Hematopoietic multipotent progenitor cell treated with erythropoietin and hydrocortisone succinate and interleukin-3 and kit ligand, for 17 days (in vitro differentiated cells): ENCODE results near the gene OPN1SW.
A peak's percentile ranks its signal among the peaks of the same experiment; 100 is the strongest.

Experiments used
- DNase-seq: peaks from one replicate; pipeline ENCODE4 v3.0.0-alpha.2; 2015; ENCODE audit warnings: low spot score

Gene OPN1SW

DNA sequence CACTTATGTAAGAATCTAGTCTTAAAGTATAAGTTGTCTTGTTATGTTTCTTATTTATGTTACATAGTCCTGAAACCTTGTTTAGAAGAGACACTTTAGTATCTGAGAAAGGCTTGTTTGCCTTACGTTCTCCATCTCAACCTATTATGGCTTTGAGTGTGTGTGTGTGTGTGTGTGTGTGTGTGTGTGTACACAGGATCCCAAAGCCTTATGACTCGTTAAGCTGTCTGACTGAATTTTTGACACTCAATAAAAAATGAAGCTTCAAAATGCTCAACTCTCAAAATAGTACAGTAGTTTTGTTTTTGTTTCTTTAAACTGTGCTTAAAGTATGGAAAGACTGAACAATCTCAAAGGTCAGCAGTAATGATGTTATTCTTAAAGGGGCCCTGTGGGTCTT lies 18.4 kb downstream of the OPN1SW start:
- DNase-seq, result no peak

DNA sequence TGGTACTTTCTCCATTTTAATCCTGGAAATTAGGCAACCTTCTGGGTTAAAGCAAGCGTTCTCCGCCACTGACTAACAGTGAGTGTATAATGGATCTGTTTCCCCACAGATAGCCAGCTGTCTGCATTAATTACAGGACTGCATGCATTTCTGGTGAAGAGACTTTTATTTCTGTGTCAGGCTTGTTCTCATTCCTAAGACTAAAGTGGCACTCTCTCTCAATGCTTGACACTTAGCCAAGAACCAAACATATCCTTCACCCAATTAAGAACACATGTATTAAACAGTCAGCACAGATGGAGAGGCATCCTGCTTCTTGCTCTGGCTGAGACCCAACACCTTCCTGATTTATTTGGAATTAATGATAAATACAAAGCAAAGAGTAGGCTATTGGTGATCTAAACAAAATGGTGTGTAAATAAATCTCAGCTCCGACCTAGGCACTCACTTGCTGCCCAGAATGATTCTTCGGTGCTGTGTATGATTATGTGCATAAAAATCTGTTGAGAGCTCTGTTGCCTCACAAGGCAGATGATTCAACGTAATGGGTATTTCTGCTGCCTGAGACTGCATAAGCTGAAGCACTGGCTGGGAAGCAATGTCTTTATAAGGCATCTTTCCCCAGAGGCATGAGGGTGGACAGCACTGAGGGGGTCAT lies 19.6 kb downstream of the OPN1SW start:
- no peak for DNase-seq

DNA sequence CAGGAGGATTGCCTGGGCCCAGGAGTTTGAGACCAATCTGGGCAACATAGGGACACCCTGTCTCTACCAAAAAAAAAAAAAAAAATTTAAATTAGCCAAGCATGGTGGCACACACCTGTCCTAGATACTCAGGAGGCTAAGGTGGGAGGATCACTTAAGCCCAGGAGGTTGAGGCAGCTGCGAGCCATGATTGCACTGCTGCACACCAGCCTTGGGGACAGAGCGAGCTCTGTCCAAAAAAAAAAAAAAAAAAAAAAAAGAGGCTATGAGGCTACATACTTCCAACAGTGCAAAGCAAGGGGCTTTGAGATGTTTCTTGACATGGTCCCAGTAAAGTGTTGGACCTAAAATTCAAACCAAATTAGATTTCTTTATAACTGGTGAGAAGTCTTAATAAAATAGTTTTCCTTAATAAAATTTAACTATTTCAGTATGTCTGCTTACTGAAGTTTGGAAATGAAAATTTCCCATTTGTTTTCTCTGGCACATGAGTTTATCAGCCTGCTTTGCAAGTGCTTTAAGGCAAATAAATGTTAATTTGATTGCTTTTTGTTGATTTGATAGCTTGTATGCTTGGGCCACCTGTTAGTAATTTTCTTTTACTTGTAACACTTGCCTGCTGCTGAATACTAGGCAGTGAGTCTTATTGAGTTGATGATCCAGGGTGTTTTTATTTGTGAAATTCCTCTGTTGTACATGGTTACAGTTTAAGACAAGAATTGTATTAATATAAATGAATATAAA lies 20.3 kb downstream of the OPN1SW start:
- DNase-seq, result no peak

DNA sequence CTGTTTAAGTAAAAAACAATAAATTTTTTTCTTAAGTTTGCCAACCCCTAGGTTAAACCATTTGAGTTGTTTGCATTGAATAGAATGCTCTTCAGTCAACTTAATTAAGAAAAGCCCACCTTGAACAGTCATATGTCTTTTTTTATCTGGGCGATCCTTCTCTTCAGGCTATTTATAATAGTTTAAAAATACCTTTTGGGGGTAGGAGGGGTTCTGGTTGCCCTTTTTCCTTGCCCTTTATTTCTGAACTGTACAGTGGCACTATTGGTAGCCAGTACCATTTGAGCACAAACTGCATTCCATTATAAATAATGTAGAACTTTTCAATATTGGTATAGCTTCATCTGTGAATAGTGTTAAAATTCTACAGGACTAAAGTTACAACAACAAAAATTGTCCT lies 23.3 kb downstream of the OPN1SW start:
- no peak for DNase-seq

DNA sequence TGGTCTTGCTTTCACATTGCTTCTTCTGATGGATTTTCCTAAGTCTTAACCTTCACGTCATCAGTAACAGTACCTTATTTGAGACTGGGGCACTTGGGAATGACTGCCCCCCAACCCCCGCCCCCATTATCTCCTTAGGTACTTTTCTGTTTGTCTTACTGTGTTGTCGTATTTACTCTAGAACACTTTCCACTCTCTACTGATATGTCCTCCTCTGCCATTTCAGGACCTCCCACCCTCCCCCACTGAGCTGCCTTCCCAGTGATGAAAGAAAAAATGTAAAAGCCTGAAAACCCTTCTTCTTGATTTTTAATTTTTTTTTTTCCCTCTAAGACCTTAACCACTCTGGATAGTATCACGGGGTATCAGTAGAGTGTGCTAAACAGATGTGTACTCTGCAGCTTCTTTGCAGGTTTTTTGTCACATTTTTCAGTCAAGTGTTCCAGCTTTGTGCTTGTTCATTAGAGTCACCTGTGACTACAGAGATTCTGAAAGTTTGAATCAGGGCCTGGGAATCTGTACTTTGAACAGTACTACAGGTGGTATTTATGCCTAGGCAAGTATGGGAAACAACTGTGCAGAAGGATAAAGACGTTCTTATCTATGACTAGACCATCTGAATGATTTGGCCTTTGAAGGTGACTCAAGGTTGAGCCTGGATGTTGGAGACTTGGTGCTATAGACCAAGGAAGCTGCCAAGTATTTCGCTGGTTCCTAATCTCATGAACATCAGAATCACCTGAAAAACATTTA lies 28.1 kb downstream of the OPN1SW start:
- DNase-seq, result no peak

DNA sequence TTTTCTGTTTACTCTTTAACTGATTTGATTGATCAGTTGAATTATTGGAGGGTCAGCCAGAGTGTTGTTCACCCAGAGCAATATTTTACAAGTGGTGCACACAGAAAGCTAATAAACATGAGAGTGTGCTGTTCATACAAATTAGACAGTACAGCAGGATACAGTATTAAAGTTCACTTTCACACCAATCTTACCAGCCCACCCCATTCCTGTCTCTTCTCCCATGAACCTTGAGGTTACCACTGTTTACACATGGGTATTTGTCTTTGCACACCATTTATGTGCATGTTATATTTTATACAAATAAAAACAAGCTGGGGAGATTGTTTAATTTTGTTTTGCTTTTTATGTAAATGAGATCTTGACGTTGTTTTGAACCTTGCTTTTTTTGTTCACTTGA lies 29.9 kb downstream of the OPN1SW start:
- no peak for DNase-seq

DNA sequence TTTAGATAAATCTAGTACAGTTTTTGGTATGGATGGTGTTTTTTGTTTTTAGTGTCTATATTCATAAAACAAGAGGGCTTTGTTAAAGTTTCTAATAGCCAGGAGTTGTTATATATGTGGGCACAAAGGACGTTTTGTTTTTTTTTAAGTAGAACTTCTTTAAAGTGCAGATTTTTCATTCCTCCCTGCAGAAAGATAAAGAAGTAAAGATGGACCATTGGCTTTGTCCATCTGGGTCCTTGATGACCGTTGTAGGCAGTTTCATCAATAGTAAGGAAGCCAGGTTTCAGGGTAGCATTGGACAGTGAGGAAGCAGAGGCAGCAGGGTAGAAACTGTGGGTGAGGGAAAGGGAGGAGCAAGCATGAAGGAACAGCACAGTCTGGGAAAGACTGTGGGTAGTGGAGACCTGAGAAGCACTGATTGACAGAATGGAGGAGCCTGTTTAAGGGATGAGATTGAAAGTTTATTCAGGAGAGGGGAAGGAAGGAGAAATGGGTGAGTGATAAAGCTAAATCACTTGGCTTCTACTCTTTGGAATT lies 31.2 kb downstream of the OPN1SW start:
- DNase-seq, result no peak

DNA sequence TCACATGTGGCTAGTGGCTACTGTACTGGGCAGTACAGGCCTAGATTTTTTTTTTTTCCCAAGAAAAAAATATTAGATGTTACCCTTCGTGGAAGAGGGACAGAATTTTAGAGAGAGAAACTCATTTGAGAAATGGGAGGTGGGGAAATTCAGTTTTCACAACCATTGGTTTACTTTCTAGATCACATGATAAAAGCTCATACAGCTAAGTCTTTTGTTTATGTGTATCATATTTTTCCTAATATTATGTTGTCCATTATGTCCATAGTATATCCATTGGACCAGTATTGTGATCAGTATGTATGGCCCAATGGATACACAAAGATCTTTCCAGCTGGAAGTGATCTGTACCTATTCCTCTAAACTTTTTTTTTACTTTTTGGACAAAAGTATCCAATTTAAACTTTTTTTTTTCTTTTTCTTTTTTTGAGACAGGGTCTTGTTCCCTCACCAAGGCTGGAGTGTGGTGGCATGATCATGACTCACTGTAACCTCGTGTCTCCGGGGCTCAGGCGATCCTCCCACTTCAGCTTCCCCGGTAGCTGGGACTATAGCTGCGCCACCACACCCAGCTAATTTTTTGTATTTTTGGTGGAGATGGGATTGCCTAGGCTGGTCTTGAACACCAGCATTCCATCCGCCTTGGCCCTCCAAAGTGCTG lies 32.4 kb downstream of the OPN1SW start:
- no peak for DNase-seq

DNA sequence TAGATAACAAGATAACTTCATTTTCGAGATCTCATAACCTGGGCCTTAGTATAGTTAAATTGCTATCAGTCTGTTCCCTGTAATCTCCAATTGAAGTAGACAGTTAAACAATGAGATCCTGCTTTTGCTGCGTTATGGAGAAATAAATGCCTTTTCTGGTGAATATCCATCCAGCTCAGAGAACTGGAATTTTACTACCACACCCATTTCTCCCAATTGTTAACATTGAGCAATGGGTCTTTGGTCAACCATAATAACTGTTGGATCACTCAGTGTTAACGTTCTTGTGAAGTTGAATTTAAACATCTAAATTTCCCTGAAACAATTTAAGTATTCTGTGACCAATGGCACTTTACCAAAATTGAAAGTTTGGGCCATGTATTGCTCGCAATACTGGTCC lies 33.4 kb downstream of the OPN1SW start:
- no peak for DNase-seq

DNA sequence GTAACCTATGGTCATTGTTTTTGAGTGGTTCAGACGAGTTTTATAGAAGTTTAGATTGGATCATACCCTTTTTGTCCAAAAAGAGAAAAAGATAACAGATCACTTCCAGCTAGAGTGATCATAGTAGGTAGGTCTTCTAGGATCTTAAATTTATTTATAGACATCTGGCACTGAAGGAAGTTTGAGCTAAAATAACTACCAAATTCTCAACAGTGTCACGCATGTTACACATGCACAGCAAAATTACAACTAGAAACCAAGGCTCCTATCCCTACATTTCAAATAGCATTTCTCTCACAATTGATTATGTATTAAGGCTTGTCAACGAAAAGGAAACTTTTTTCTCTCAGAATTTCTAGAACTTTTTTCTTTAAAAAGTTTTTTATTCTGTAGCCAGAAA lies 34.1 kb downstream of the OPN1SW start:
- DNase-seq, result no peak

DNA sequence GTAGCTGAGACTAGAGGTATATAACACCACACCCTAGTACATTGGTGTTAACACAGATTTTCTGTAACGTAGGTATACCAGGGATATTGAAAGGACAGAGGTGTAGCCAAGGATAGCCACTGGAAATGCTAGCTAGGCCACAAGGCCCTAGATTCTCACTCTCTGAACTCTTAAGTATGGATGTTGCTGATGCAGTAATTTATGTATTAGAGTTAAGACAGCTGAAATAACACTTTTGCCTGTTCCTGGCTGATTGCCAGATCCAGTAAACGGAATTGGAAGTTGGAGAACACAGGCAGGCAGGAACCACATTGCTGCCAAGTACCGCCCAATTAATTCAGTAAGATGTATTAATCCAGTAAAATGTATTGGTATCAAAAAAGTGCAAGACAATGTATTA lies 34.6 kb downstream of the OPN1SW start:
- no peak for DNase-seq

DNA sequence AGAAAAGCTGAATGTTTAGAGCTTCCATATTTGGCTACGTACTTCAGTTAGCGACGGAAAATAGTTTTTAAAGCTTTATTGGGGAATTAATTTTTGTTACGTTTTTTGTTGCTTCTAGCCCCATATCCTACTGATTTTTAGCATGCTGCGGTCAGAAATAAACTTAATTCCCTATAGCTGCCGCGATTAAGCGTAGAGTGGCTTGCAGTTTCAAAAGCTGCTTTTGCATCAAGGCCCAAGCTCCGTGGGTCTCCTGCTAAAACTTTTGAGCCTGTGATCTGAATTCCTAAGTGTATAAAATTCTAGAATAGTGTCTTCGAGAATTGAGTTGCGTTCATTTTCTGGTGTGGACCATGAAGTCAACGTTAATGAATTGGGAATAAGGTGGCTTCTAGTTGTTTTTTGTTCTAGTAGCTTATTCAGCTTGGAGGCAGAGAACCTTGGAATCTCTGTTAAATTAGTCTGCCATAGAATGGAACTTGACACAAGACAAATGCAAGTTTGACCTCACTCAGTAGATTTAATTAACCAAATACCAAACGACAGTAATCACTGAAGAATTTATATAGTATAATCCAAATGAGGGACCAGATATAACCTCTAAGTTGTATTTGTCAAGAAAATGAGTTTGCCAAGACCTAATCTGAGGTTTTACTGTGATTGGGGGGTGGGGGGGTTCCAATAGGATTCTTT lies 35.5 kb downstream of the OPN1SW start:
- DNase-seq, result no peak

DNA sequence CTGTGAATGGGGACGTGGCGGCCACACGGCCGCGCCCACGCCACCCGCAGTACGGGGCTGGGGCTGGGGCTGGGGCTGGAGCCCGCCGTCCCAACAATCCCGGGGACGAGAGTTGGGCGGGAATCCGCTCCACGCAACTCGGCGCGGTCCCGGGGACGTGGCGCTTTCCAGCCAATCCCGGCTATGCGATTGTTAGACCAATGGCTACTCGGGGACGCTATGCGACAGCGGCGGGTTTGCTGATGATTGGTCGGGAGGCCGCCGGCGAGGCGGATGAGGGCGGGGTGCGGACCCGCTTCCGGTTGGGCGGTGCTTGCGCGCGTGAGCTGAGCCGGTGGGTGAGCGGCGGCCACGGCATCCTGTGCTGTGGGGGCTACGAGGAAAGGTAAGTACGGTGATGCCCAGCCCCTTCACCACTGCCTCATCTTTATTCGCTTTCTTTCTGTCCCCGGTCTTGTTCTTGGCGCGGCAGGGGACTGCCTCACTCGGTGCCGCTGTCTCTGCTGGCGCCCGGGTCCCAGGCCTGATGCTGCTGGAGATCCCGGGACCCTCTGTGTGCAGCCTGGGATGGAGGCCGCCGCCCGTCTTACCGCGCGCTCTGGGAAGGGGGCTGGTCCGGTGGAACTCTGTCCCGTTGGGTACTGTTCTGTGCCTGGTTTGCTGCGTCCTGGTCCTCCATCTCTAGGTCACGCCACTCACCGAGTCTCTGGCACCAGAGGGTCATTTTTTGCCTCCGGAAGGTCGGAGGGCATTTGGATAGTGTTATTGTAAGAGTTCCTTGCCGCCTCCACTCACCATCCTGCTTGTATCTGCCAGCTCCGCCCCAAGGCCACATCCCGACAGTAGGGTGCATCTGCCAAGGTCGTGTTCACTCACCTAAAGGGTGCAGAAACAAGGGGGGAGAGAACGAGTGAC lies 36.3 kb downstream of the OPN1SW start, which contains the start of gene CALU:
Gene CALU, plus strand, starts transcription at position 312 of the 915 bp plus-strand sequence. CDS start 9,225 bp downstream, outside the sequence.
- DNase-seq, result peak; percentile 82

DNA sequence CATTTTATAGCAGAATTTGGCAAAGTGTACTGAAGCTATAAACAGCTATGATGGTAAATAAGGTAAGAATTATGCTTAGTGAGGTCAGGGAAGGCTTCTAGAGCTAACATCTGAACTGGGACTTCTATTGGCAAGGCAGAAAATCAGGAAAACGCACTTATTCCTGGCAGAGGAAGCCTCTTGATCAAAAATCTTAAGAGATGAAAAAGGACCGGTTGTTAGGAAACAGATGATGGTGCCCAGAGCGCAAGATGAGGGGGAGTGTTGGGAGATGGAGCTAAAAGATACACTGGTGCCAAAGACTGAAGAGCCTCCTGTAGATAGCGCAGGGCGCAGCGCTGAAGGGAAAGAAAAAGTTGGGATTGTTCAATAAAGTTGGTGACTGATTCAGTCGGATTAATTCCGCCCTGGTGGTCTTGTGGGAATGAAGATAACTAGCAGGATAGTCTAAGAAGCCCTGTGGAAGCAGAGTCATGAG lies 37.0 kb downstream of the OPN1SW start:
- no peak for DNase-seq

DNA sequence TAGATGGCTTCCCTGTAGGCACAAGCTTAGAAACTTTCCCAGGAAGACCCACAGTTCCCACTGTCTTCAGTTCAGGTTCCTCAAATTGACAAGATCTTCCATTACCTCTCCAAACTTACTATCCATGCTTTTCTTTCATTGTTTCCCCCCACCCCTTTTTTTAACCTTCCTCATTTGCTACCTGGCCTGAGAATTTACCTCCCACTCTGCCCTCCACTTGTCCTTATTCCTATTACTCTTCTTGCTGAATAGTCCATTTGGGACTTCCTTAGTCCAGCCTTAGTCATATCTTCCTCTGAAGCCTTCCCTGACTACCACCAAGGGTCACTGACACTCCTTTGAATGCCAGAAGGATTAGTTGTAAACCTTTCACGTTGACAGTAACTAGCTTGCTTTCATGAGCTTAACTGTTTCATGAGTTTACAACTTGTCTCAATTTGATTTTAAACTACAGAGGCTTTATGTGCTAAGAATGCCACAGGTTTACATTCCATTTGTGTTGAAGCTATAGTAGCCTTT lies 37.7 kb downstream of the OPN1SW start:
- no peak for DNase-seq

DNA sequence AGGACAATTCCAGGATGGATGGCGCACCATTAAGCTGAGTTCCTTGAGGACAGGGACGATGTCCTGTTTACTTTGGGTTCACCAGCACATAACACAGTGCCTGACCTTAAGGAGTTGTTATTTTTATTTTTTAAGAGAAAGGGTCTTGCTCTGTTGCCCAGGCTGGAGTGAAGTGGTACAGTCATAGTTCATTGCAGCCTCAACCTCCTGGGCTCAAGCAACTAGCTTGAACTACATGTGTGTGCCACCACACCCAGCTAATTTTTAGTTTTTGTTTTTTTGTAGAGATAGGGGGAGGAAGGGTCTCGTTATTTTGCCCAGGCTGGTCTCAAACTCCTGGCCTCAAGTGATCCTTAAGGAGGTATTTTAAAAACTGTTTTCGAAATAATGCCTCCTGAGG lies 38.2 kb downstream of the OPN1SW start:
- no peak for DNase-seq

DNA sequence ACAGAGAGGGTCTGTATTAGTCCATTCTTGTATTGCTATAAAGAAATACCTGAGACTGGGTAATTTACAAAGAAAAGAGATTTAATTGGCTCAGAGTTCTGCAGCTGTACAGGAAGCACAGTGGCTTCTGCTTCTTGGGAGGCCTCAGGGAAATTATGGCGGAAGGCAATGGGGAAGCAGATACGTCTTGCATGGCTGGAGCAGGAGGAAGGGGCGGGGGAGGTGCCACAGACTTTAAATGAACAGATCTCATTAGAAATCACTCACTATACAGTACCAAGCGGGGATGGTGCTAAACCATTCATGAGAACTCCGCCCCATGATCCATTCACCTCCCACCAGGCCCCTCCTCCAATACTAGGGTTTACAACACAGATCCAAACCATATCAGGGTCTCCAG lies 40.2 kb downstream of the OPN1SW start:
- no peak for DNase-seq

DNA sequence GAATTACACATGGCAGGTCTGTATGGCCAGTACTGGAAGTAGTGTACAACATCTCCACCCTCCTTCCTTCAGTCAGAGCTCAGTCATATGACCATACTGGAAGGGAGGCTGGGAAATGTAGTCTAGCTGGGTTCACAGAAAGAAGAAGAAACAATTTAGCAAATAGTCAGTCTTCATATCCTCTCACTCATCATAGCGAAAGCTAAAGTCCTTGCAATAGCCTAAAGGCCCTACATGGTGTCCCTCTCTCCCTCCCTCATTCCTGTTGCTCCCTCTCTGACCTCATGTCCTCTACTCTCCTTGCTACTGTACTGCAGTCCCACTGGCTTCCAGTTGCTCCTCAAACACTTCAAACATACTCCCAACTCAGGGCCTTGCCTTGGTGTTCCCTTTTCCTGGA lies 40.7 kb downstream of the OPN1SW start:
- DNase-seq, result no peak

DNA sequence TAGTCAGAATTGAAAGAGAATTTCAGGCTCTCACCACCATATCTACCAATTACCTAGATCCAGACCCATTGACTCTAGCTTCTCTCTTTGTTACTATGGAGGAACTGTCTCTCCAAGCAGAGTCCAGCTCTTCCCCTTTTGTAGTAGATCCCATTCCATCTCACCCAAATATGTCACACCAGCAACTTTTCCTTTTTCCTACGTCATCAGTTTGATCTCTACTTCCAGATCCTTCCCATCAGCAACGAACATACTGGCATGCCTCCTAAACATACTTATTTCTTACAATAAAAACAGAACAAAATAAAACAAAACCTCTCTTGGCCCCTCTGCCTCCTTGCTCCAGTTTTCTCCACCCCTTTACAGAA lies 42.3 kb downstream of the OPN1SW start:
- DNase-seq, result no peak
